HL-60 (cell line): Measurements from ENCODE around the gene NSUN6.

ENCODE experiments used
- DNase-seq, 2 experiments: peaks; one replicate each; pipeline ENCODE4 v3.0.0-alpha.2; 2010 to 2020; ENCODE audit warnings: low read depth in 1 of 2, low spot score in 1 of 2
- H3K27ac ChIP-seq: fragments of 250-450 bp; sonication (Bioruptor Pico); replicated peaks from 2 replicates; pipeline ENCODE4 v1.5.1; 2020; ENCODE audit warnings: mild to moderate bottlenecking, moderate library complexity
- H3K27me3 ChIP-seq: fragments of 250-450 bp; sonication (Bioruptor Pico); 2 replicates; pipeline ENCODE4 v1.5.1; 2021; ENCODE audit warnings: mild to moderate bottlenecking, moderate library complexity; ENCODE audit not compliant: insufficient read depth, poor library complexity, severe bottlenecking
- H3K4me3 ChIP-seq: replicated peaks from 2 replicates; pipeline ENCODE4 v1.5.1; 2011; ENCODE audit warnings: mild to moderate bottlenecking, control low read depth, low read length; ENCODE audit not compliant: insufficient read depth
- GABPA ChIP-seq: IDR thresholded peaks from 2 replicates; pipeline ENCODE4 v1.6.1; 2012; ENCODE audit warnings: low read depth
- POLR2AphosphoS5 ChIP-seq: IDR thresholded peaks from 2 replicates; pipeline ENCODE4 v1.6.1; 2012; ENCODE audit warnings: low read depth
- SPI1 ChIP-seq: IDR thresholded peaks from 2 replicates; pipeline ENCODE4 v1.6.1; 2012; ENCODE audit warnings: low read depth, mild to moderate bottlenecking, borderline replicate concordance
- TF ChIP-seq, protein P1 (sequence below): IDR thresholded peaks from one replicate; pipeline ENCODE4 v1.5.1; 2011; ENCODE audit warnings: low read length, control low read depth, inconsistent platforms; ENCODE audit not compliant: insufficient read depth
- TF ChIP-seq, protein P2 (sequence below): IDR thresholded peaks from 2 replicates; pipeline ENCODE4 v1.6.1; 2012; ENCODE audit warnings: low read depth; ENCODE audit not compliant: insufficient replicate concordance

Gene NSUN6

GRCh38 chr10:18685555-18685954, 34.2 kb upstream of the NSUN6 start:
- Histone ChIP-seq H3K27ac (no peak overlapping the region), H3K27me3 (no peaks in the 10 kb centered on the region), H3K4me3 (no peak overlapping the region)
- TF ChIP-seq SPI1 (no peak), POLR2AphosphoS5 (no peak), GABPA (no peak)
- TF ChIP-seq, protein P1, sequence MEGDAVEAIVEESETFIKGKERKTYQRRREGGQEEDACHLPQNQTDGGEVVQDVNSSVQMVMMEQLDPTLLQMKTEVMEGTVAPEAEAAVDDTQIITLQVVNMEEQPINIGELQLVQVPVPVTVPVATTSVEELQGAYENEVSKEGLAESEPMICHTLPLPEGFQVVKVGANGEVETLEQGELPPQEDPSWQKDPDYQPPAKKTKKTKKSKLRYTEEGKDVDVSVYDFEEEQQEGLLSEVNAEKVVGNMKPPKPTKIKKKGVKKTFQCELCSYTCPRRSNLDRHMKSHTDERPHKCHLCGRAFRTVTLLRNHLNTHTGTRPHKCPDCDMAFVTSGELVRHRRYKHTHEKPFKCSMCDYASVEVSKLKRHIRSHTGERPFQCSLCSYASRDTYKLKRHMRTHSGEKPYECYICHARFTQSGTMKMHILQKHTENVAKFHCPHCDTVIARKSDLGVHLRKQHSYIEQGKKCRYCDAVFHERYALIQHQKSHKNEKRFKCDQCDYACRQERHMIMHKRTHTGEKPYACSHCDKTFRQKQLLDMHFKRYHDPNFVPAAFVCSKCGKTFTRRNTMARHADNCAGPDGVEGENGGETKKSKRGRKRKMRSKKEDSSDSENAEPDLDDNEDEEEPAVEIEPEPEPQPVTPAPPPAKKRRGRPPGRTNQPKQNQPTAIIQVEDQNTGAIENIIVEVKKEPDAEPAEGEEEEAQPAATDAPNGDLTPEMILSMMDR, result no peak
- TF ChIP-seq, protein P2, sequence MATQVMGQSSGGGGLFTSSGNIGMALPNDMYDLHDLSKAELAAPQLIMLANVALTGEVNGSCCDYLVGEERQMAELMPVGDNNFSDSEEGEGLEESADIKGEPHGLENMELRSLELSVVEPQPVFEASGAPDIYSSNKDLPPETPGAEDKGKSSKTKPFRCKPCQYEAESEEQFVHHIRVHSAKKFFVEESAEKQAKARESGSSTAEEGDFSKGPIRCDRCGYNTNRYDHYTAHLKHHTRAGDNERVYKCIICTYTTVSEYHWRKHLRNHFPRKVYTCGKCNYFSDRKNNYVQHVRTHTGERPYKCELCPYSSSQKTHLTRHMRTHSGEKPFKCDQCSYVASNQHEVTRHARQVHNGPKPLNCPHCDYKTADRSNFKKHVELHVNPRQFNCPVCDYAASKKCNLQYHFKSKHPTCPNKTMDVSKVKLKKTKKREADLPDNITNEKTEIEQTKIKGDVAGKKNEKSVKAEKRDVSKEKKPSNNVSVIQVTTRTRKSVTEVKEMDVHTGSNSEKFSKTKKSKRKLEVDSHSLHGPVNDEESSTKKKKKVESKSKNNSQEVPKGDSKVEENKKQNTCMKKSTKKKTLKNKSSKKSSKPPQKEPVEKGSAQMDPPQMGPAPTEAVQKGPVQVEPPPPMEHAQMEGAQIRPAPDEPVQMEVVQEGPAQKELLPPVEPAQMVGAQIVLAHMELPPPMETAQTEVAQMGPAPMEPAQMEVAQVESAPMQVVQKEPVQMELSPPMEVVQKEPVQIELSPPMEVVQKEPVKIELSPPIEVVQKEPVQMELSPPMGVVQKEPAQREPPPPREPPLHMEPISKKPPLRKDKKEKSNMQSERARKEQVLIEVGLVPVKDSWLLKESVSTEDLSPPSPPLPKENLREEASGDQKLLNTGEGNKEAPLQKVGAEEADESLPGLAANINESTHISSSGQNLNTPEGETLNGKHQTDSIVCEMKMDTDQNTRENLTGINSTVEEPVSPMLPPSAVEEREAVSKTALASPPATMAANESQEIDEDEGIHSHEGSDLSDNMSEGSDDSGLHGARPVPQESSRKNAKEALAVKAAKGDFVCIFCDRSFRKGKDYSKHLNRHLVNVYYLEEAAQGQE, result no peak
- no peak for DNase-seq

DNA sequence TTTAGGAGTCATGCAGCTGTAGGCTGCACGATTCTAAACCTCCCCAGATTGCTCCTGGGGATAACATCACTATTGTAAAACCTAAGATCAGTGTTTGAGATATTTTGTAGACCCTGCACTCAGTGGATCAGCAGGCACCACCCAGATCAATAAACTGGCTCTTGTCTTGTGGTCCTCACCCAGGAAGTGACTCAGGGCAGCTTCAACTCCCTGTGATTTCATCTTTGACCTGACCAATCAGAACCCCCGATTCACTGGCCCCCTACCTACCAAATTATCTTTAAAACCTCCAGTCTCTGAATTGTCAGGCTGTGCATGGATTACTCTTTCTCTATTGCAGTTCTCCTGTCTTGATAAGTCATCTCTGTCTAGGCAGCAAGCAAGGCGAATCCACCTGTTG, 33.6 kb upstream of the NSUN6 start:
- Histone ChIP-seq H3K27me3 (no peaks in the 10 kb centered on the region), H3K4me3 (no peak overlapping the region), H3K27ac (no peak overlapping the region)
- TF ChIP-seq POLR2AphosphoS5 (no peak), SPI1 (no peak), GABPA (no peak)
- TF ChIP-seq, protein P2, result no peak
- TF ChIP-seq, protein P1, result no peak
- no peak for DNase-seq

- no peak overlapping the region for H3K27ac ChIP-seq
- no peaks in the 10 kb centered on the region for H3K27me3 ChIP-seq
- no peak for DNase-seq
These were observed 33.0 kb upstream of the NSUN6 start for GRCh38 chr10:18684416-18684815.

More at GRCh38 chr10:18684416-18684815, 33.0 kb upstream of the NSUN6 start:
- H3K4me3 ChIP-seq, result no peak overlapping the region
- TF ChIP-seq, protein P2, result no peak
- TF ChIP-seq SPI1, result no peak
- no peak for TF ChIP-seq GABPA
- TF ChIP-seq, protein P1, result no peak
- TF ChIP-seq POLR2AphosphoS5, result no peak
